ENCODE results near the gene ACVR1. TPM values are rescaled to one million over a fixed set of nuclear protein-coding genes. Genes with fewer than 3 reads are reported as not detected.

The ACVR1 gene
- total RNA-seq, 1 donor from 2014 or later, result 4.4 TPM

DNA sequence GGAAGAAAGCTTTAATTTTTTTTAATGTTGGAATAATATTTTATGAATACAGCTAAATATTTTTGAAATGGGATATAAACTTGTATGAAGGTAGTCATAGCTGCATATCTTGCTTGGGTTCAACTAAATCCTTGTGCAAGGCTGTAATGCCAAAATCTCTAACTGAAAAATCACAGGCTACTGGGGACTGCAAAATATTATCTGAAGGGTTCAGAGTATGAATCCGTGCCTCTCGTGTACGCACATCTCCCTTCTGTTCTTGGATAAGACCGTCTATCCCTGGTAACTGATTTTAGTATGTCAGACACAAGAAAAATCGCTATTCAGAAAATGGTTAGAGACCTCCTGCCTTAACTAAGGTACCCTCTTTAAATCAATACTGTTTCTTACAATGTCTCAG lies 71.8 kb downstream of the ACVR1 start:
- intact Hi-C loops (cut with micrococcal nuclease), result no loop called here
- ATAC-seq (ENCODE audit: low read depth), result no peak
- POLR2A ChIA-PET, result no interaction called here

GRCh38 chr2:157803952-157804351 lies 72.2 kb downstream of the ACVR1 start:
- H3K27me3 Mint-ChIP-seq, result no peaks in the 10 kb centered on the region
- H3K4me1 Mint-ChIP-seq, result no peaks in the 10 kb centered on the region
- H3K9me3 Mint-ChIP-seq, result no peaks in the 10 kb centered on the region
- H3K27ac Mint-ChIP-seq, result no peak overlapping the region
- ChIA-PET CTCF (no interaction called here), POLR2A (no interaction called here)
- H3K4me3 Mint-ChIP-seq, result no peak overlapping the region
- intact Hi-C loops (cut with micrococcal nuclease), result no loop called here
- ATAC-seq (ENCODE audit: low read depth) (no peak), DNase-seq (no peak)
- no peak for TF ChIP-seq CTCF (IDR thresholded peaks at IDR 0.05)
- peaks cover 3% of the 10 kb centered on the region for H3K36me3 Mint-ChIP-seq (ENCODE audit: low read depth)

More for the DNA sequence above, 71.8 kb downstream of the ACVR1 start:
- H3K27me3 Mint-ChIP-seq, result no peaks in the 10 kb centered on the region
- TF ChIP-seq CTCF (IDR thresholded peaks at IDR 0.05), result no peak
- no peaks in the 10 kb centered on the region for H3K9me3 Mint-ChIP-seq
- H3K4me3 Mint-ChIP-seq, result no peak overlapping the region
- no peak for DNase-seq
- H3K27ac Mint-ChIP-seq, result no peak overlapping the region
- CTCF ChIA-PET, result no interaction called here
- peaks cover under 1% of the 10 kb centered on the region for H3K36me3 Mint-ChIP-seq (ENCODE audit: low read depth)
- H3K4me1 Mint-ChIP-seq, result no peaks in the 10 kb centered on the region

DNA sequence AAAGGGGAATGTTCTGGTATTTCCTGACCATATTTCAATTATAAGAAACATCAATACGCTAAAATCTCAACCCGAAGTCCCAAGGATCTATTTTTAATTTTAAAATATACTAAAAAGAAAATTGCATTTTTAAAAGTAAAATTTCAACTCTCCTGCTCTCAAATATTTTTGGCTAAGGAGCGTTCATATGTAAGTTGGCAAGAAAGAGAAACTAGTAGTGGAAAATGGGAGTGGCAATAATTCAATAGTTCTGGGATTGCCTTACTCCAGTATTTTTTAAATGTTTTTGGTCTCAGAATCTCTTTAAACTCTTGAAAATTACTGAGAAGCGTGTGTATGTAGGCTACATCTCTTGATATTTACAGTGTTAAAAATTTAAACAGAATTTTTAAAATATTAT lies 72.7 kb downstream of the ACVR1 start:
- no peak overlapping the region for H3K4me3 Mint-ChIP-seq
- intact Hi-C loops (cut with micrococcal nuclease), result no loop called here
- ChIA-PET CTCF (no interaction called here), POLR2A (no interaction called here)
- peaks cover 3% of the 10 kb centered on the region for H3K36me3 Mint-ChIP-seq (ENCODE audit: low read depth)
- DNase-seq (no peak), ATAC-seq (ENCODE audit: low read depth) (no peak)
- no peaks in the 10 kb centered on the region for H3K9me3 Mint-ChIP-seq
- TF ChIP-seq CTCF (IDR thresholded peaks at IDR 0.05), result no peak
- H3K27ac Mint-ChIP-seq, result no peak overlapping the region
- H3K27me3 Mint-ChIP-seq, result no peaks in the 10 kb centered on the region
- H3K4me1 Mint-ChIP-seq, result no peaks in the 10 kb centered on the region

- ChIA-PET CTCF (no interaction called here), POLR2A (no interaction called here)
- intact Hi-C loops (cut with micrococcal nuclease), result no loop called here
- H3K9me3 Mint-ChIP-seq, result no peaks in the 10 kb centered on the region
- no peak for TF ChIP-seq CTCF (IDR thresholded peaks at IDR 0.05)
- no peaks in the 10 kb centered on the region for H3K4me1 Mint-ChIP-seq
- H3K36me3 Mint-ChIP-seq (ENCODE audit: low read depth), result peaks cover 3% of the 10 kb centered on the region
- H3K27ac Mint-ChIP-seq, result no peak overlapping the region
- ATAC-seq (ENCODE audit: low read depth) (no peak), DNase-seq (no peak)
- H3K27me3 Mint-ChIP-seq, result no peaks in the 10 kb centered on the region
- H3K4me3 Mint-ChIP-seq, result no peak overlapping the region
Measured at GRCh38 chr2:157800838-157801495, 75.2 kb downstream of the ACVR1 start.

GRCh38 chr2:157793053-157793612 lies 83.0 kb downstream of the ACVR1 start:
- no peak overlapping the region for H3K4me3 Mint-ChIP-seq
- H3K4me1 Mint-ChIP-seq, result no peaks in the 10 kb centered on the region
- intact Hi-C loops (cut with micrococcal nuclease), result no loop called here
- no peak overlapping the region for H3K27ac Mint-ChIP-seq
- TF ChIP-seq CTCF (IDR thresholded peaks at IDR 0.05), result no peak
- H3K9me3 Mint-ChIP-seq, result no peaks in the 10 kb centered on the region
- peaks cover 2% of the 10 kb centered on the region for H3K36me3 Mint-ChIP-seq (ENCODE audit: low read depth)
- ATAC-seq (ENCODE audit: low read depth) (no peak), DNase-seq (no peak)
- ChIA-PET POLR2A (no interaction called here), CTCF (no interaction called here)
- H3K27me3 Mint-ChIP-seq, result no peaks in the 10 kb centered on the region

All from activated B cell treated with CpG ODN at 0.5 μM for 24 hours (primary cell).